Subcutaneous preadipocyte (primary cell): ENCODE data around the gene GAL3ST2. TPM values are rescaled to one million over a fixed set of nuclear protein-coding genes. Genes with fewer than 3 reads are reported as not detected.

Source experiments
- total RNA-seq: library from RNA; depleted of rRNA; stranded (reverse); fragments of >200 nt; gene quantifications from 2 replicates; pipeline ENCODE4 v1.2.3, GENCODE V29; 2012

Gene GAL3ST2
- total RNA-seq, result not detected in 2 replicates

DNA sequence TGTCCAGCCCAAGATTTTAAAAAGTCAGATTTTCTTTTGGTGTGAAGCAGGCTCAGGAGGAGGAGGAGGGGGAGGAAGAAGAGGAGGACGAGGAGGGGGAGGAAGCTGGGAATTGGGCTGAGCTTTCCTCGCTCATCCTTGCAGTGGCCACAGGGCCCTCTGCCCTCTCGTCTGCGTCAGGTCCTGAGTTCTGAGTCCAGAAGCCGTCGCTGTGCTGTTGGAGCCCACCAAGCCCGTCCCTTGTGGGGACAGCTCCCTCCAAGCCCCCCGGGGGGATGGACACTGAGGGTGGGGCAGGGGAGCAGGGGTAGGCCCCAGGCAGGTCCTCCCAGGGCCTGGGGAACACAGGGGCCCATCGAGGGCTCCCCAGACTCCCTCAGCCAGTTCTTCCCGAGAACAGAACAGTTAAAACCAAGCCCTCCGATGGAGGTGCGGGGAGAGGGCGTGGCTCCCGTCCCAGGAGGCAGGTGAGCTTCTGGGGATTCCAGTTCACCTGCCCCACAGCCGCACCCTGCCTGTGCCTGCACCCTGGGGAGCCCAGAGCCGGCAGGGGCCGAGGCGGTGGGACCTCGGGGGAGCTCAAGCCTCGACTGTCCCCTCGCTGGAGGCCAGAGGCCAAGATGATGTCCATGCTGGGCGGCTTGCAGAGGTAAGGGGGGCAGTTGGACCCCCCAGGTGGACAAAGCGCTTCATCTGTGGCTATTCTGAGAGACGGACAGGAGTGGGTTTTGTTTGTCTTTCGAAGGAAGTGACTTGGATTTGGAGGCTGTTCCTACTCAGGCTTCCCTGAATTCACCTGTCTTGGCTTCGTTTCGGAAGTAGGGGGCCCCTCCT is at the start of gene GAL3ST2:
TSS of gene GAL3ST2 (plus strand) at position 487 of the 834 bp plus-strand sequence. CDS start at position 621, 134 bp downstream.

DNA sequence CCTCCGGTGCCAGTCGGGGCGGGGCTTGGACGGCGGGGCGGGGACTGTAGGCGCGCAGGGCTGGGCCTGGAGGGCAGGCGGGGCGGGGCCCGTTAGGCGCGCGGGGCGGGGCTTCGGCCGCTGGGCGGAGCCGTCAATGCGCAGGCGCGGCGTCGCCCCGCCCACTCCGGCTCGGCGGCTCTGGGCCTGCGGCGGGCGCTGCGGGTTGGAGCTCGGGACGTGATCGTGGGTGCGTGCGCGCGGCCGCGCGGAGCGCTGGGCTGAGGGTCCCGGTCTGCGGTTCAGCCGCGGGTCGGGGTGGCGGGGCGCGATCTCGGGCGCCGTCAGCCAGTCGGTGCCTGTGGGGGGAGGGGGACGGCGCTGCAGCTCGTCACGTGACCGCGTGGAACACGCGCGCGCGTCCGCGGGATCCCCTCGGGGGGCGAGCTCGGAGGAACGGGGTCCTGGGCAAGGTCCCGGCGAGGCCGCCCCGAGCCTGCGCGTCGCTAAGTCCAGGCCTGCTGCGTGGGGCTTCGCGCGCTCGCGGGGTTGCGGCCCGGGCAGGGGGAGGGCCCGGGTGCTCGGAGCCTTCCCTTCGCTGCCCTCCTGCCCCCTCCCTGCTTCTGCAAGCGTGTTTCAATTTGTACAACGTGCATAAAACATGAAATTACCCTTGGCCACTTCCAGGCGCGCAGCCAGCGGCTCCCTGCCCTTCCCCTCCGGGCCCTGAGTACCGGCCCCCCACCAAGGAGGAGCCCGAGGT is 42.0 kb upstream of the GAL3ST2 start, which contains the start of gene D2HGDH:
TSS of gene D2HGDH (plus strand) at position 164 of the 742 bp plus-strand sequence. CDS start 595 bp downstream, outside the sequence.

DNA sequence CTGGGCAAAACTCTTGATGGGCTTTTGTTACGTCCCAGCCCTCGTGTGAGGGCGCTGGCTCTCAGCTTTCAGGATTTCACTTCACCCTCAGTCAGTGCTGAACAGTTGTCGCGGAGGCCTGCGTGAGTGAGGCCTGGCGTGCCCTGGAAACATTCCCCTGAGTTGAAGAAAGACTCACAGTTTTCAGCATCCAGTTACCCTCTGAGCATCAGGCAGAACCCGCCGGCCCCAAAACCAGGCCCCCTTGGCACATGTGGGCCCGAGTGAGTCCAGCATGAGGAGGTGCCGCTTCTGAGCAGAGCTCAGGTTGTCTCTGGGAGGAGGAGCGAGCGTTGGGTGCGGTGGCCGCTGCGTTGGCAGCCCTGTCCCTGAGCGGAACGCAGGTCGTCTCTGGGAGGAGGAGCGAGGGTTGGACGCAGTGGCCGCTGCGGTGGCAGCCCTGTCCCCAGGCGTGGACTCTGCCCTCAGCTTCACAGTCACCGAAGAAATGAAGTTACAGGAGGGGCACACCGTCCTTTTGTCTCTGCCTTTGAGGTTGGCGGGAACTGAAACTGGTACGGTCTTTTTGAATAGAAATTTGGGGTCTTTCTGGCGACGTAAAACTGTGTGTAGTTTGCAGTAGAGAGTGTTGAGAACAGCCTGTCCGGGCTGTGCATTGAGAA is 32.2 kb downstream of the GAL3ST2 start, which contains the start of gene NEU4:
TSS of gene NEU4 (plus strand) at position 473 of the 662 bp plus-strand sequence. CDS start 5,292 bp downstream, outside the sequence.

Other genes with a start within 250 kb of the GAL3ST2 start
- gene BOK, start 218.1 kb upstream of the GAL3ST2 start, total RNA-seq, result 11.4 and 13.7 TPM in 2 replicates
- gene THAP4, start 139.7 kb upstream of the GAL3ST2 start, total RNA-seq, result 54.7 and 60.8 TPM in 2 replicates
- 39.5 and 47.0 TPM in 2 replicates for gene ATG4B, start 139.1 kb upstream of the GAL3ST2 start, total RNA-seq
- 45.2 and 46.3 TPM in 2 replicates for gene DTYMK, start 90.0 kb upstream of the GAL3ST2 start, total RNA-seq
- 18.0 and 25.4 TPM in 2 replicates for gene ING5, start 74.8 kb upstream of the GAL3ST2 start, total RNA-seq
- gene D2HGDH, start 42.2 kb upstream of the GAL3ST2 start, total RNA-seq, result 10.9 and 13.6 TPM in 2 replicates
- not detected in 2 replicates for gene NEU4, start 32.4 kb downstream of the GAL3ST2 start, total RNA-seq
- not detected in 2 replicates for gene PDCD1, start 82.1 kb downstream of the GAL3ST2 start, total RNA-seq
- not detected in 2 replicates for gene RTP5, start 92.9 kb downstream of the GAL3ST2 start, total RNA-seq